K562 (cell line): ENCODE data around the gene LCTL. TPM values are rescaled to one million over a fixed set of nuclear protein-coding genes. Genes with fewer than 3 reads are reported as not detected.

ENCODE experiments used
- BDP1 ChIP-seq: IDR thresholded peaks from 3 replicates; pipeline ENCODE4 v1.6.1; 2011; ENCODE audit not compliant: insufficient read length, insufficient read depth
- CC2D1A ChIP-seq: fragments of 450-650 bp; IDR thresholded peaks from 2 replicates; pipeline ENCODE4 v1.6.1; 2017; ENCODE audit warnings: mild to moderate bottlenecking
- FOXJ2 ChIP-seq: fragments of 200-800 bp; sonication (Bioruptor generic); IDR thresholded peaks from 2 replicates; pipeline ENCODE4 v1.6.1; 2016; ENCODE audit warnings: missing genetic modification characterization, missing compliant biosample characterization
- GTF2F1 ChIP-seq: IDR thresholded peaks from 2 replicates; pipeline ENCODE4 v1.6.1; 2011; ENCODE audit warnings: low read depth, low read length, improper control_type of control experiment
- HES1 ChIP-seq: fragments of 450-650 bp; IDR thresholded peaks from 2 replicates; pipeline ENCODE4 v1.6.1; 2016; ENCODE audit warnings: low read depth, mild to moderate bottlenecking, moderate library complexity
- HLTF ChIP-seq: fragments of 450-650 bp; IDR thresholded peaks from 2 replicates; pipeline ENCODE4 v1.6.1; 2016
- HMBOX1 ChIP-seq: sonication (generic); IDR thresholded peaks from 2 replicates; pipeline ENCODE4 v1.6.1; 2016
- KDM1A ChIP-seq, 2 experiments: fragments of 450-650 bp; IDR thresholded peaks; 2 replicates each; pipeline ENCODE4 v1.6.1; 2016; ENCODE audit warnings: mild to moderate bottlenecking in 2 of 2
- KLF13 ChIP-seq: fragments of 450-650 bp; IDR thresholded peaks from 2 replicates; pipeline ENCODE4 v1.6.1; 2016; ENCODE audit warnings: missing genetic modification characterization, low read depth, mild to moderate bottlenecking, missing compliant biosample characterization, moderate library complexity, borderline replicate concordance
- LCOR ChIP-seq: sonication (generic); formaldehyde crosslinking; IDR thresholded peaks from 2 replicates; pipeline ENCODE4 v1.8.0; 2022; ENCODE audit warnings: mild to moderate bottlenecking, missing genetic modification reagents
- LEF1 ChIP-seq: fragments of 450-650 bp; IDR thresholded peaks from 2 replicates; pipeline ENCODE4 v1.6.1; 2016; ENCODE audit warnings: mild to moderate bottlenecking
- MITF ChIP-seq: IDR thresholded peaks from 2 replicates; pipeline ENCODE4 v1.6.1; 2014; ENCODE audit warnings: antibody characterized with exemption
- MTA2 ChIP-seq: fragments of 450-650 bp; IDR thresholded peaks from 2 replicates; pipeline ENCODE4 v1.6.1; 2016; ENCODE audit warnings: low read depth
- NKRF ChIP-seq: fragments of 450-650 bp; IDR thresholded peaks from 2 replicates; pipeline ENCODE4 v1.6.1; 2016; ENCODE audit warnings: borderline replicate concordance
- SIRT6 ChIP-seq: IDR thresholded peaks from one replicate; pipeline ENCODE4 v1.6.1; 2012; ENCODE audit warnings: low read depth, mild to moderate bottlenecking, control low read depth, inconsistent platforms, low read length, moderate library complexity
- SIX5 ChIP-seq, 2 experiments: IDR thresholded peaks; 2 replicates each; pipeline ENCODE4 v1.6.1; 2011; ENCODE audit warnings: low read length in 2 of 2, borderline replicate concordance in 1 of 2, low read depth in 1 of 2, mild to moderate bottlenecking in 1 of 2, moderate library complexity in 1 of 2; ENCODE audit not compliant: insufficient read depth in 1 of 2
- SMAD2 ChIP-seq: fragments of 150-350 bp; IDR thresholded peaks from 2 replicates; pipeline ENCODE4 v1.6.1; 2014; ENCODE audit warnings: low read depth, mild to moderate bottlenecking, low read length
- SMARCC2 ChIP-seq: fragments of 450-650 bp; IDR thresholded peaks from 2 replicates; pipeline ENCODE4 v1.6.1; 2017; ENCODE audit warnings: antibody characterized with exemption, moderate library complexity, mild to moderate bottlenecking, low read depth
- TFE3 ChIP-seq: fragments of 450-650 bp; formaldehyde crosslinking; IDR thresholded peaks from 2 replicates; pipeline ENCODE4 v1.4.0; 2020; ENCODE audit warnings: mild to moderate bottlenecking, mixed read lengths
- ZC3H11A ChIP-seq: IDR thresholded peaks from 2 replicates; pipeline ENCODE4 v1.6.1; 2012; ENCODE audit warnings: low read depth, low read length, improper control_type of control experiment
- ZFPM2 ChIP-seq: fragments of 250-450 bp; sonication (Bioruptor Pico); IDR thresholded peaks from 2 replicates; pipeline ENCODE4 v1.5.1; 2022; ENCODE audit warnings: mild to moderate bottlenecking
- ZNF165 ChIP-seq: fragments of 250-450 bp; sonication (Bioruptor Pico); IDR thresholded peaks from 2 replicates; pipeline ENCODE4 v1.4.0; 2020; ENCODE audit warnings: borderline replicate concordance
- ZNF282 ChIP-seq: sonication (generic); formaldehyde crosslinking; IDR thresholded peaks from 2 replicates; pipeline ENCODE4 v1.8.1; 2023; ENCODE audit warnings: missing genetic modification reagents
- ZNF311 ChIP-seq: fragments of 250-450 bp; sonication (Bioruptor Pico); IDR thresholded peaks from 2 replicates; pipeline ENCODE4 v1.4.0; 2020; ENCODE audit warnings: mild to moderate bottlenecking, moderate library complexity
- ZNF408 ChIP-seq: fragments of 250-450 bp; sonication (Bioruptor Pico); IDR thresholded peaks from 2 replicates; pipeline ENCODE4 v1.4.0; 2020; ENCODE audit warnings: low read depth, mild to moderate bottlenecking, moderate library complexity
- polyA plus RNA-seq, 8 experiments: library from polyadenylated mRNA; depleted of rRNA in 4 of 8; stranded (reverse) in 5 of 8; unstranded in 3 of 8; fragments of >200 nt; fragmentation: Nextera tagmentation in 2 of 8; fragmentation: Illumina TruSeq in 1 of 8; extraction: Ambion mirVana in 2 of 8; extraction: Trizol in 1 of 8; gene quantifications; 2 replicates each; pipeline versions ENCODE4 v1.2.1 to v1.2.3, GENCODE V29; 2011 to 2014; ENCODE audit warnings: inconsistent platforms in 1 of 8, missing spikeins in 1 of 8
- total RNA-seq, 7 experiments: library from RNA; depleted of rRNA in 6 of 7; stranded (reverse); fragments of >200 nt in 6 of 7; fragmentation: Illumina TruSeq in 2 of 7; extraction: Trizol in 2 of 7; gene quantifications; 2 replicates each; pipeline versions ENCODE4 v1.2.1 to v1.2.3, GENCODE V29; 2011 to 2021; ENCODE audit warnings: low replicate concordance in 1 of 7

LCTL gene
- total and polyA plus RNA-seq, 9 of the 15 experiments (the other 6 are each of a cell fraction or from before 2014, with no cell fraction given): 0.08 to 0.31 (median 0.17) TPM; not detected in 6

GRCh38 chr15:66581972-66582537 lies 16.3 kb upstream of the LCTL start (continued):
- TF ChIP-seq NKRF (peak; percentile 95; the same call in 1 of the 2 replicates), SMAD2 (no peak), KLF13 (tag) (no peak), TFE3 (CRISPR knock-in tag) (no peak), LCOR (CRISPR knock-in tag) (no peak), SIX5 (IDR thresholded peaks at IDR 0.05; ENCODE audit: borderline replicate concordance in 1 of 2, insufficient read depth in 1 of 2, low read depth in 1 of 2, low read length in 2 of 2) (no peak), SIRT6 (no peak), ZFPM2 (CRISPR knock-in tag) (no peak), ZNF311 (no peak), LEF1 (0 out of 2 replicates have a peak, but pooled peaks have one; percentile 19), CC2D1A (no peak), HMBOX1 (peak; percentile 36; the same call in 1 of the 2 replicates), FOXJ2 (tag) (no peak), BDP1 (no peak), ZC3H11A (no peak), MITF (no peak), GTF2F1 (0 out of 2 replicates have a peak, but pooled peaks have one; percentile 25), HES1 (no peak; the same call in 1 of the 2 replicates), ZNF282 (CRISPR knock-in tag) (no peak), SMARCC2 (no peak), MTA2 (no peak), HLTF (no peak), ZNF165 (no peak), KDM1A (IDR thresholded peaks at IDR 0.05) (no peak), ZNF408 (CRISPR knock-in tag) (no peak)
